Endothelial cell of umbilical vein (primary cell): ENCODE results near the gene DLL3. TPM values are rescaled to one million over a fixed set of nuclear protein-coding genes. Genes with fewer than 3 reads are reported as not detected.

Experiments
- BruUV-seq: library from RNA; stranded (reverse); fragments of 400-500 nt; replicated peaks from 2 replicates; lab custom pipeline; 2021; lab: Mats Ljungman, UMichigan
- CTCF ChIA-PET: fragments of 300-600, 350-600 bp; sonication (Branson Sonifier 250); formaldehyde crosslinking; loops from one replicate; lab custom pipeline; 2021; ENCODE audit warnings: antibody characterized with exemption, inconsistent platforms; lab: Charles Lee
- POLR2A ChIA-PET: fragments of 300-600, 350-600 bp; sonication (Branson Sonifier 250); formaldehyde crosslinking; loops from one replicate; lab custom pipeline; 2021; ENCODE audit warnings: antibody characterized with exemption, inconsistent platforms; lab: Charles Lee
- DNase-seq: peaks from one replicate; pipeline ENCODE4 v3.0.0-alpha.2; 2011; ENCODE audit warnings: low read depth, low spot score
- FAIRE-seq: peaks from 2 replicates; lab custom pipeline; 2011; peaks lifted over from hg19 to GRCh38; lab: Jason Lieb, UNC
- H2AFZ ChIP-seq: 2 replicates; pipeline ENCODE4 v1.6.0; 2012; ENCODE audit warnings: low read depth, low read length, control low read depth, inconsistent platforms
- H3K27ac ChIP-seq: 2 replicates; pipeline ENCODE4 v1.5.1; 2011; ENCODE audit warnings: low read depth, mild to moderate bottlenecking, control low read depth, low read length, moderate library complexity; ENCODE audit not compliant: insufficient read depth
- H3K27me3 ChIP-seq, 2 experiments: 2 replicates each; pipeline versions ENCODE4 v1.6.0 to v1.6.1; 2011; ENCODE audit warnings: low read length in 2 of 2, mixed read lengths in 1 of 2; ENCODE audit not compliant: control insufficient read depth in 2 of 2, insufficient read depth in 2 of 2
- H3K36me3 ChIP-seq, 2 experiments: 2 replicates in 1 of 2; 3 replicates in 1 of 2; pipeline ENCODE4 v1.5.1; 2011; ENCODE audit warnings: low read length in 2 of 2, mild to moderate bottlenecking in 1 of 2, moderate library complexity in 1 of 2; ENCODE audit not compliant: control insufficient read depth in 2 of 2, insufficient read depth in 2 of 2; ENCODE audit errors: extremely low read depth in 1 of 2
- H3K4me1 ChIP-seq: 3 replicates; pipeline ENCODE4 v1.5.1; 2011; ENCODE audit warnings: mild to moderate bottlenecking, low read length; ENCODE audit not compliant: control insufficient read depth, insufficient read depth; ENCODE audit errors: extremely low read depth
- H3K4me2 ChIP-seq: 2 replicates; pipeline ENCODE4 v1.6.1; 2011; ENCODE audit warnings: low read length, control low read depth, mixed read lengths; ENCODE audit not compliant: insufficient read depth
- H3K4me3 ChIP-seq, 3 experiments: fragments of 200-600 bp in 1 of 3; sonication (generic), shearing (Covaris generic) in 1 of 3; replicated peaks in 1 of 3; 2 replicates each; pipeline ENCODE4 v1.5.1; 2011 to 2016; ENCODE audit warnings: control low read depth in 3 of 3, low read length in 3 of 3, mild to moderate bottlenecking in 2 of 3, inconsistent platforms in 1 of 3, low read depth in 1 of 3, moderate library complexity in 1 of 3; ENCODE audit not compliant: insufficient read depth in 1 of 3
- H3K79me2 ChIP-seq: 2 replicates; pipeline ENCODE4 v1.6.0; 2012; ENCODE audit warnings: low read length, inconsistent platforms; ENCODE audit not compliant: control insufficient read depth, insufficient read depth
- H3K9ac ChIP-seq: replicated peaks from 2 replicates; pipeline ENCODE3; 2011; ENCODE audit warnings: low read length, control low read depth; ENCODE audit not compliant: insufficient read depth; ENCODE audit errors: extremely low read depth
- H3K9me1 ChIP-seq: replicated peaks from 3 replicates; pipeline ENCODE4 v1.6.0; 2011; ENCODE audit warnings: mild to moderate bottlenecking, low read length; ENCODE audit not compliant: control insufficient read depth, insufficient read depth; ENCODE audit errors: extremely low read depth
- H3K9me3 ChIP-seq: replicated peaks from 2 replicates; pipeline ENCODE4 v1.5.1; 2012; ENCODE audit warnings: low read length, inconsistent platforms; ENCODE audit not compliant: control insufficient read depth, insufficient read depth
- H4K20me1 ChIP-seq: replicated peaks from 2 replicates; pipeline ENCODE3; 2011; ENCODE audit warnings: mild to moderate bottlenecking, low read length; ENCODE audit not compliant: control insufficient read depth, insufficient read depth; ENCODE audit errors: extremely low read depth
- CTCF ChIP-seq, 2 donors: IDR thresholded peaks; 1 replicate in 1 of 2; 2 replicates in 1 of 2; pipeline ENCODE4 v1.5.1; 2011; ENCODE audit warnings: low read length in 2 of 2, mild to moderate bottlenecking in 2 of 2, moderate library complexity in 2 of 2, control low read depth in 1 of 2, inconsistent platforms in 1 of 2, low read depth in 1 of 2; ENCODE audit not compliant: insufficient read depth in 1 of 2; ENCODE audit errors: extremely low read depth in 1 of 2
- EZH2 ChIP-seq: IDR thresholded peaks from 2 replicates; pipeline ENCODE4 v1.6.1; 2012; ENCODE audit warnings: borderline replicate concordance, low read depth, mild to moderate bottlenecking, moderate library complexity, low read length, inconsistent platforms; ENCODE audit not compliant: severe bottlenecking
- FOS ChIP-seq: IDR thresholded peaks from 2 replicates; pipeline ENCODE4 v1.6.1; 2011; ENCODE audit warnings: mild to moderate bottlenecking, low read length, moderate library complexity, borderline replicate concordance; ENCODE audit not compliant: insufficient read depth
- GATA2 ChIP-seq: IDR thresholded peaks from 2 replicates; pipeline ENCODE4 v1.7.0; 2011; ENCODE audit warnings: low read depth, mild to moderate bottlenecking, moderate library complexity, mixed read lengths, low read length; ENCODE audit not compliant: insufficient read length, insufficient read depth
- JUN ChIP-seq: IDR thresholded peaks from 2 replicates; pipeline ENCODE4 v1.6.1; 2011; ENCODE audit warnings: borderline replicate concordance, low read depth; ENCODE audit not compliant: insufficient read length, insufficient read depth
- MAX ChIP-seq: IDR thresholded peaks from 2 replicates; pipeline ENCODE4 v1.6.1; 2011; ENCODE audit not compliant: insufficient read depth, insufficient read length
- MYC ChIP-seq: IDR thresholded peaks from one replicate; pipeline ENCODE4 v1.6.1; 2011; ENCODE audit warnings: mild to moderate bottlenecking, low read depth, low read length
- POLR2A ChIP-seq: IDR thresholded peaks from 2 replicates; pipeline ENCODE4 v1.6.1; 2012; ENCODE audit warnings: low read depth, mild to moderate bottlenecking, control low read depth, low read length
- POLR2AphosphoS5 ChIP-seq: IDR thresholded peaks from 2 replicates; pipeline ENCODE4 v1.6.1; 2012; ENCODE audit warnings: low read depth, mild to moderate bottlenecking, control low read depth, low read length, moderate library complexity; ENCODE audit not compliant: insufficient read depth
- dilution Hi-C: fragments of 300-500 bp; cut with MboI; formaldehyde crosslinking; loops from one replicate; pipeline ENCODE4 v1.15.0; 2019; ENCODE audit warnings: low sequenced_read_pairs; ENCODE audit not compliant: extremely low pct_ligation_motif_present
- intact Hi-C: fragments of 100-400 bp; cut with micrococcal nuclease; formaldehyde crosslinking; loops from one replicate; pipeline ENCODE4 v1.10.0; 2022
- polyA plus RNA-seq, 4 experiments: library from polyadenylated mRNA; depleted of rRNA in 3 of 4; stranded (reverse) in 3 of 4; unstranded in 1 of 4; fragments of >200 nt; gene quantifications; 2 replicates each; pipeline versions ENCODE4 v1.2.1 to v1.2.3, GENCODE V29; 2011 to 2012; ENCODE audit warnings: missing spikeins in 1 of 4
- total RNA-seq: library from RNA; stranded (reverse); gene quantifications from 2 replicates; pipeline ENCODE4 v1.2.3, GENCODE V29; 2021

Gene DLL3
- total and polyA plus RNA-seq, 2 donors (not counting 3 experiments of a cell fraction or from before 2014, with no cell fraction given) = 0.40 to 0.73 TPM

GRCh38 chr19:39520541-39521484 lies 22.1 kb downstream of the DLL3 start:
- DNase-seq (no peak), FAIRE-seq (no peak)
- H3K27me3 ChIP-seq = peaks cover 14 to 20% of the 10 kb centered on the region in 2 experiments
- H3K9me3 ChIP-seq = no peaks in the 10 kb centered on the region
- ChIA-PET POLR2A (no interaction called here), CTCF (interaction anchor here (0.7 to 1.8 kb wide), 4 partner anchors 12 to 46 kb away, joined by 3 to 7 read pairs (median 4); partner anchors contain the start of gene EID2B)
- no peaks in the 10 kb centered on the region for H3K9me1 ChIP-seq
- no peaks in the 10 kb centered on the region for H3K79me2 ChIP-seq
- intact Hi-C loops (no loop called here), dilution Hi-C loops (no loop called here)
- no peak overlapping the region for H3K4me3 ChIP-seq
- TF ChIP-seq POLR2AphosphoS5 (no peak), JUN (no peak), MAX (no peak), FOS (no peak)
- H3K36me3 ChIP-seq = no peaks in the 10 kb centered on the region
- H4K20me1 ChIP-seq = no peaks in the 10 kb centered on the region
- no peak overlapping the region for H2AFZ ChIP-seq
- H3K27ac ChIP-seq = no peak overlapping the region
- H3K4me2 ChIP-seq = no peak overlapping the region
- BruUV-seq = no TSS peak
- no peaks in the 10 kb centered on the region for H3K4me1 ChIP-seq
- H3K9ac ChIP-seq = no peak overlapping the region

GRCh38 chr19:39524495-39524894 lies 25.7 kb downstream of the DLL3 start:
- H3K4me3 ChIP-seq = no peak overlapping the region
- no peak overlapping the region for H3K9ac ChIP-seq
- H3K9me1 ChIP-seq = no peaks in the 10 kb centered on the region
- BruUV-seq = no TSS peak
- no peak for FAIRE-seq
- H2AFZ ChIP-seq = no peak overlapping the region
- no peaks in the 10 kb centered on the region for H3K79me2 ChIP-seq
- no peaks in the 10 kb centered on the region for H3K9me3 ChIP-seq
- dilution Hi-C loops = no loop called here
- H3K4me1 ChIP-seq = no peaks in the 10 kb centered on the region
- ChIA-PET CTCF (interaction anchor here (1.0 to 1.5 kb wide), 2 partner anchors 10 to 27 kb away, joined by 3 read pairs; no protein-coding TSS in a partner anchor), POLR2A (no interaction called here)
- no peak for TF ChIP-seq POLR2AphosphoS5
- no peak for TF ChIP-seq GATA2
- no peak for TF ChIP-seq FOS
- TF ChIP-seq MAX = no peak
- no peak for TF ChIP-seq CTCF (IDR thresholded peaks at IDR 0.05; ENCODE audit: extremely low read depth in 1 of 2, insufficient read depth in 1 of 2, low read depth in 1 of 2, low read length in 2 of 2)
- TF ChIP-seq JUN = no peak
- no peak for TF ChIP-seq EZH2
- no peak for TF ChIP-seq MYC
- no peak for TF ChIP-seq POLR2A
- intact Hi-C loops = no loop called here
- H3K4me2 ChIP-seq = no peak overlapping the region
- DNase-seq = no peak
- H3K36me3 ChIP-seq = no peaks in the 10 kb centered on the region
- H3K27ac ChIP-seq = no peak overlapping the region
- H3K27me3 ChIP-seq = no peaks in the 10 kb centered on the region
- H4K20me1 ChIP-seq = no peaks in the 10 kb centered on the region
